Colonic mucosa (tissue), 4 donors: ENCODE data around the gene AKR1D1. TPM values are rescaled to one million over a fixed set of nuclear protein-coding genes. Genes with fewer than 3 reads are reported as not detected.

Experiments
- DNase-seq: peaks from one replicate; pipeline ENCODE4 v3.0.0-alpha.2; 2020
- H3K27ac ChIP-seq: fragments of 200-600 bp; one replicate; pipeline ENCODE4 v1.8.0; 2021
- H3K27me3 ChIP-seq: fragments of 200-600 bp; one replicate; pipeline ENCODE4 v1.8.0; 2021
- H3K36me3 ChIP-seq: fragments of 200-600 bp; one replicate; pipeline ENCODE4 v1.8.0; 2021
- H3K4me1 ChIP-seq: fragments of 200-600 bp; one replicate; pipeline ENCODE4 v1.8.0; 2021; ENCODE audit warnings: mild to moderate bottlenecking
- H3K4me3 ChIP-seq: fragments of 200-600 bp; one replicate; pipeline ENCODE4 v1.8.0; 2021
- H3K9ac ChIP-seq, 2 donors: one replicate each; pipeline ENCODE4 v1.7.0; 2013; ENCODE audit warnings: control low read depth in 2 of 2, low read depth in 2 of 2, low read length in 2 of 2
- H3K9me3 ChIP-seq: fragments of 200-600 bp; one replicate; pipeline ENCODE4 v1.8.0; 2021
- intact Hi-C: fragments of 100-400 bp; cut with DNase I; formaldehyde crosslinking; loops from one replicate; pipeline ENCODE4 v1.14.1; 2022
- total RNA-seq, 2 donors: library from RNA; stranded (reverse); fragmentation: NEBNext Ultra II Directional in 1 of 2; extraction: Animal tissue kit (Norgen Biotek cat#: 25700) in 1 of 2; gene quantifications; one replicate each; pipeline ENCODE4 v1.2.1, GENCODE V29; 2021
- TF ChIP-seq, protein P1 (sequence below): fragments of 200-600 bp; IDR thresholded peaks from one replicate; pipeline ENCODE4 v1.8.0; 2022; ENCODE audit warnings: antibody characterized with exemption, mild to moderate bottlenecking
- donor health status: healthy.
- donor health status: DM: no; HTN: no; CAD: no.
- donor health status: DM: no; HTN: no; CAD: no.

AKR1D1 gene
- total RNA-seq, 2 donors from 2014 or later: not detected

DNA sequence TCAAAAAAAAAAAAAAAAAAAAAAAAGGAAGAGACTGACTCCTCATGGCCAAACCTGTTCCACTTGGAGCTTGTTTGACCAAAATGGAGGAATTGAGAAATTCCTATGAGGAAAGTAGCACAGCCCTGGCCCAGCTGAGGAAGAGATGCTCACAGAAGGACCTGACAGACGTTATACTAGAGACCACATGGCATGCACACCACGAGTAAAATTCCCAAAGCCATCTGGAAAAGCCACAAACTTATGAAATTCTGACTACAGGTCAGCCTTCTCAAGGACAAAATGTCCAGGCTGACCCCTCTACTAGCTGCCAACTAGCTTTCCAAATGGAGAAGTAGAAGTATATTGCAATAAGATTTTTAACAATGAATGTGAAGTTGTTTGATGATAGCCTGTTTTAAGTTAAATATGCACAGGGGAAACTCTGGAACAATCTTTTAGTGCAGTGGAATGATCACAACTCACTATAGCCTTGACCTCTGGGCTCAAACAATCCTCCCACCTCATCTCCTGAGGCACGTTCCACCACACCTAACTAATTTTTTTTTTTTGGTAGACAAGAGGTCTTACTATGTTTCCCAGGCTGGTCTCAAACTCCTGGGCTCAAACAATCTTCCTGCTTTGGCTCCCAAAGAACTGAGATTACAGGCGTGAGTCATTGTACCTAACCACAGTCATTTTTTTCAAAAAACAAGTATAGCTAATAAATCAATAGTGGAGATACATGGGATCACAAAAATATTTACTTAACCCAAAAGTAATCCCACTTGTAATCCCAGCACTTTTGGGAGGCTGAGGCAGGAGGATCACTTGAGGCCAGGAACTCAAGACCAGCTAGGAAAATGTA lies 75.7 kb downstream of the AKR1D1 start:
- DNase-seq: no peak
- intact Hi-C loops: no loop called here
- H3K36me3 ChIP-seq: no peaks in the 10 kb centered on the region
- H3K9ac ChIP-seq: no peak overlapping the region
- H3K27me3 ChIP-seq: no peaks in the 10 kb centered on the region
- no peak overlapping the region for H3K27ac ChIP-seq
- TF ChIP-seq, protein P1, sequence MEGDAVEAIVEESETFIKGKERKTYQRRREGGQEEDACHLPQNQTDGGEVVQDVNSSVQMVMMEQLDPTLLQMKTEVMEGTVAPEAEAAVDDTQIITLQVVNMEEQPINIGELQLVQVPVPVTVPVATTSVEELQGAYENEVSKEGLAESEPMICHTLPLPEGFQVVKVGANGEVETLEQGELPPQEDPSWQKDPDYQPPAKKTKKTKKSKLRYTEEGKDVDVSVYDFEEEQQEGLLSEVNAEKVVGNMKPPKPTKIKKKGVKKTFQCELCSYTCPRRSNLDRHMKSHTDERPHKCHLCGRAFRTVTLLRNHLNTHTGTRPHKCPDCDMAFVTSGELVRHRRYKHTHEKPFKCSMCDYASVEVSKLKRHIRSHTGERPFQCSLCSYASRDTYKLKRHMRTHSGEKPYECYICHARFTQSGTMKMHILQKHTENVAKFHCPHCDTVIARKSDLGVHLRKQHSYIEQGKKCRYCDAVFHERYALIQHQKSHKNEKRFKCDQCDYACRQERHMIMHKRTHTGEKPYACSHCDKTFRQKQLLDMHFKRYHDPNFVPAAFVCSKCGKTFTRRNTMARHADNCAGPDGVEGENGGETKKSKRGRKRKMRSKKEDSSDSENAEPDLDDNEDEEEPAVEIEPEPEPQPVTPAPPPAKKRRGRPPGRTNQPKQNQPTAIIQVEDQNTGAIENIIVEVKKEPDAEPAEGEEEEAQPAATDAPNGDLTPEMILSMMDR: no peak
- H3K4me1 ChIP-seq: no peaks in the 10 kb centered on the region
- H3K9me3 ChIP-seq: no peaks in the 10 kb centered on the region
- no peak overlapping the region for H3K4me3 ChIP-seq

GRCh38 chr7:138154661-138155060 lies 78.4 kb downstream of the AKR1D1 start:
- Histone ChIP-seq H3K27ac (no peak overlapping the region), H3K4me3 (no peak overlapping the region), H3K9me3 (no peaks in the 10 kb centered on the region), H3K27me3 (no peaks in the 10 kb centered on the region), H3K9ac (no peak overlapping the region), H3K4me1 (no peaks in the 10 kb centered on the region), H3K36me3 (no peaks in the 10 kb centered on the region)
- no peak for DNase-seq
- intact Hi-C loops: no loop called here
- TF ChIP-seq, protein P1: no peak

DNA sequence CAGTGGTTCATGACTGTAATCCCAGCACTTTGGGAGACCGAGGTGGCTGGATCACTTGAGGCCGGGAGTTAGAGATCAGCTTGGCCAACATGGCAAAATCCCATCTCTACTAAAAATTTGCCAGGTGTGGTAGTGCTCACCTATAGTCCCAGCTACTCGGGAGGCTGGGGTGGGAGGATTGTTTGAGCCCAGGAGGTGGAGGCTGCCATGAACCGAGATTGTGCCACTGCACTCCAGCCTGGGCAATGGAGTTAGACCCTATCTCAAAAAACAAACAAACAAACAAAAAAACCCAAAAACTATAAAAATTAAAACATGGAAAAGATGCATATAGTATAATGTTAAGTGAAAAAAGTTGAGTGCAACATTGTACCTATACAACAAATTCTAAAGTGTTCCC lies 81.4 kb downstream of the AKR1D1 start:
- TF ChIP-seq, protein P1: no peak
- no peak overlapping the region for H3K27ac ChIP-seq
- DNase-seq: no peak
- H3K9me3 ChIP-seq: no peaks in the 10 kb centered on the region
- no peak overlapping the region for H3K4me3 ChIP-seq
- H3K36me3 ChIP-seq: no peaks in the 10 kb centered on the region
- no peaks in the 10 kb centered on the region for H3K4me1 ChIP-seq
- no peaks in the 10 kb centered on the region for H3K27me3 ChIP-seq
- no peak overlapping the region for H3K9ac ChIP-seq
- intact Hi-C loops: no loop called here

DNA sequence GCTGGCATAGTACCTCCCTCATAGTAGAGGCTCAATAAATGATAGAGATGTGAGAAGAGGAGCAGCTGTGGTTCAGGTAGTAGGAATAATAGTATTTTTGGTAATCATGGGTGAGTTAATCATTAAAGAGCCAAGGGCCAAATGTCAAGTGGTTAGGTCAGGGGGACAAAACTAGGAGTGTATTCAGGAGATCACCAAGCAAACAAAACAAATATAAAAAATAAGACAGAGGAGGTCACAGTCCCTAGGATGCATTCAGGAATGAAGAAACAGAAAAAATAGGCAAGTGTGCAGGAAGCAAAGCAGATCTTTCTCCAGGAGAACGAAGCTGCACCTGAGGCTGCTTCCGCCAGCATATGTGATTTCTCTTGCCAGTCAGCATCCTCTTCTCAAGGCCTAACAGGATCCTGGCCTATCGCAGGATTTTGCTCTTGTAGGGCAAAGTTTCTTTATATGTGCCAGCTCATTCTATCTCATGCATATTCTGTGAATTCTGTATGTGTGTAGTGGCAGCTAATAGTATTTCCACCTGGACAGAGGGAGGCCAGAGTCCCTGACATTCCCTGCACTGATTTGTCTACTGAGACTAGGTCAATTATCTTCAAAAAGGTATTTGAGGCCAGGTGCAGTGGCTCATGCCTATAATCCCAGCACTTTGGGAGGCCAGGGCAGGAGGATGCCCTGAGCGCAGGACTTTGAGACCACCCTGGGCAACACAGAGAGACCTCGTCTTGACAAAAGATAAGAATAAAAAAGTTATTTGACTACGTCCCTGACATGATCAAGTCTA lies 82.7 kb downstream of the AKR1D1 start:
- intact Hi-C loops: no loop called here
- H3K9ac ChIP-seq: no peak overlapping the region
- TF ChIP-seq, protein P1: no peak
- no peaks in the 10 kb centered on the region for H3K4me1 ChIP-seq
- no peak overlapping the region for H3K27ac ChIP-seq
- H3K36me3 ChIP-seq: no peaks in the 10 kb centered on the region
- no peaks in the 10 kb centered on the region for H3K9me3 ChIP-seq
- no peaks in the 10 kb centered on the region for H3K27me3 ChIP-seq
- no peak for DNase-seq
- H3K4me3 ChIP-seq: no peak overlapping the region

DNA sequence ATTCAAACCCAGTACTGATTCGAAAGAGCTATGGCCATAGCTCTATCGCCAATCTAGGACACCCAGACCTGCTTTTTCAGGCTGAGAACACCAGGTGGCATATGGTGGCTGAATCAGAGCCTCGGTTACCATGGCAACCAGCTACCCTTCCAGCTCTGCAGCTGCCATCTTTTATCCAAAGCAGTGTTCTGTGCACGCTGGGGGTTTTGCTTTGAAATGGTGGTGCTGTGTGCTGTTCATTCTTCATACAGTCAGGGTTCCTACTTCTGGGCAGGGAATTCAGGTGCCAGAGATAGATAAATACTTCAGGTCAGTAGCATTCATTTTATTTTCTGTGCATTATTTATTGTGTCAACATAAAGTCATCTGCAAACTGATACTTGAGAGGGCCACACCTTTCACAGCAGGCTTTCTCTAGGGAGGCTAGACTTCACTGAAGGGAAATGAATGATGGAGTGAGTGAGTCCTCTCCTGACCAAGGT lies 85.4 kb downstream of the AKR1D1 start:
- peak; percentile 86 for DNase-seq
- Histone ChIP-seq H3K27ac (no peak overlapping the region), H3K36me3 (no peaks in the 10 kb centered on the region), H3K4me1 (no peaks in the 10 kb centered on the region), H3K9ac (no peak overlapping the region), H3K27me3 (no peaks in the 10 kb centered on the region), H3K4me3 (no peak overlapping the region), H3K9me3 (no peaks in the 10 kb centered on the region)
- intact Hi-C loops: loop anchor here (2.0 kb wide), 1 partner anchor 577 kb away; no protein-coding TSS in a partner anchor
- TF ChIP-seq, protein P1: peak; percentile 67
